HG03135 (cell line): ENCODE measurements around the gene GOLGA6L9.
"Not testable (repeated sequence)": the region's sequence is repeated elsewhere in the genome, so short reads cannot be mapped to it uniquely, and the experiment has no call there.

Experiments
- ATAC-seq: cut with Tn5 transposase; IDR thresholded peaks from one replicate; pipeline ENCODE4 v1.9.1; 2021; ENCODE audit warnings: mild to moderate bottlenecking, moderate library complexity; ENCODE audit not compliant: unreplicated experiment

Gene GOLGA6L9

GRCh38 chr15:82429693-82430092 is at the start of gene GOLGA6L9:
GOLGA6L9 (plus strand) TSS chr15:82429816; CDS start chr15:82430080, 264 bp downstream.
- ATAC-seq = not testable (repeated sequence)

- ATAC-seq = not testable (repeated sequence)
These were observed 48.2 kb upstream of the GOLGA6L9 start for GRCh38 chr15:82381330-82381955.

- ATAC-seq = not testable (repeated sequence)
These were observed 42.4 kb upstream of the GOLGA6L9 start for GRCh38 chr15:82387209-82387608.

GRCh38 chr15:82390152-82390551 is 39.5 kb upstream of the GOLGA6L9 start:
- ATAC-seq = not testable (repeated sequence)

GRCh38 chr15:82392077-82392476 is 37.5 kb upstream of the GOLGA6L9 start:
- not testable (repeated sequence) for ATAC-seq

GRCh38 chr15:82393671-82394070 is 35.9 kb upstream of the GOLGA6L9 start:
- ATAC-seq = no peak

GRCh38 chr15:82395788-82396187 is 33.8 kb upstream of the GOLGA6L9 start:
- ATAC-seq = not testable (repeated sequence)

GRCh38 chr15:82397817-82398216 is 31.8 kb upstream of the GOLGA6L9 start:
- no peak for ATAC-seq

- no peak for ATAC-seq
These were observed 30.8 kb upstream of the GOLGA6L9 start for GRCh38 chr15:82398785-82399184.

- not testable (repeated sequence) for ATAC-seq
These were observed 30.1 kb upstream of the GOLGA6L9 start for GRCh38 chr15:82399366-82400103.

GRCh38 chr15:82401918-82402317 is 27.7 kb upstream of the GOLGA6L9 start:
- not testable (repeated sequence) for ATAC-seq

GRCh38 chr15:82402341-82402740 is 27.3 kb upstream of the GOLGA6L9 start:
- ATAC-seq = not testable (repeated sequence)

- not testable (repeated sequence) for ATAC-seq
These were observed 23.4 kb upstream of the GOLGA6L9 start for GRCh38 chr15:82406211-82406610.

- ATAC-seq = not testable (repeated sequence)
These were observed 19.3 kb upstream of the GOLGA6L9 start for GRCh38 chr15:82410306-82410705.

GRCh38 chr15:82411595-82411994 is 18.0 kb upstream of the GOLGA6L9 start:
- not testable (repeated sequence) for ATAC-seq

GRCh38 chr15:82414525-82415191 is 15.0 kb upstream of the GOLGA6L9 start:
- not testable (repeated sequence) for ATAC-seq

- ATAC-seq = not testable (repeated sequence)
These were observed 9.1 kb upstream of the GOLGA6L9 start for GRCh38 chr15:82420516-82420915.

GRCh38 chr15:82420966-82421365 is 8.7 kb upstream of the GOLGA6L9 start:
- not testable (repeated sequence) for ATAC-seq

- not testable (repeated sequence) for ATAC-seq
These were observed 2.5 kb upstream of the GOLGA6L9 start for GRCh38 chr15:82427117-82427516.

GRCh38 chr15:82445420-82445819 is 15.8 kb downstream of the GOLGA6L9 start:
- ATAC-seq = not testable (repeated sequence)

- ATAC-seq = not testable (repeated sequence)
These were observed 27.7 kb downstream of the GOLGA6L9 start for GRCh38 chr15:82457336-82457735.
